Heart left ventricle (tissue), 16 donors: Measurements from ENCODE around the gene TTC23. TPM values are rescaled to one million over a fixed set of nuclear protein-coding genes. Genes with fewer than 3 reads are reported as not detected.

Experiments
- ATAC-seq, 4 donors: fragments of 200-7000 bp; cut with Tn5 transposase; one replicate each; pipeline ENCODE4 v1.9.1; 2020 to 2022; ENCODE audit warnings: moderate library complexity in 4 of 4, mild to moderate bottlenecking in 3 of 4, moderate number of reproducible peaks in 1 of 4
- DNase-seq, 5 donors: peaks; one replicate each; pipeline ENCODE4 v3.0.0-alpha.2; 2020
- H3K27ac ChIP-seq, 12 donors: fragments of 200-600 bp; sonication (generic) in 4 of 12; one replicate each; pipeline versions ENCODE4 v1.5.0 to v1.8.0; 2016 to 2022; ENCODE audit warnings: mild to moderate bottlenecking in 2 of 12
- H3K27me3 ChIP-seq, 9 donors: fragments of 200-600 bp; sonication (generic) in 2 of 9; one replicate each; pipeline versions ENCODE4 v1.5.1 to v1.8.0; 2016 to 2022; ENCODE audit warnings: mild to moderate bottlenecking in 3 of 9
- H3K36me3 ChIP-seq, 9 donors: fragments of 200-600 bp; sonication (generic) in 2 of 9; one replicate each; pipeline versions ENCODE4 v1.5.0 to v1.8.0; 2018 to 2022; ENCODE audit warnings: mild to moderate bottlenecking in 2 of 9
- H3K4me1 ChIP-seq, 12 donors: fragments of 200-600 bp; sonication (generic) in 4 of 12; one replicate each; pipeline versions ENCODE4 v1.5.0 to v1.8.0; 2016 to 2022; ENCODE audit warnings: mild to moderate bottlenecking in 3 of 12
- H3K4me3 ChIP-seq, 12 donors: fragments of 200-600 bp; sonication (generic) in 4 of 12; one replicate each; pipeline versions ENCODE4 v1.5.0 to v1.8.0; 2017 to 2022; ENCODE audit warnings: mild to moderate bottlenecking in 9 of 12, moderate library complexity in 4 of 12
- H3K9me3 ChIP-seq, 12 donors: fragments of 200-600 bp; sonication (generic) in 4 of 12; one replicate each; pipeline versions ENCODE4 v1.5.0 to v1.8.0; 2016 to 2022; ENCODE audit warnings: mild to moderate bottlenecking in 1 of 12
- CTCF ChIP-seq, 12 donors: fragments of 200-600 bp; sonication (generic) in 4 of 12; IDR thresholded peaks; one replicate each; pipeline versions ENCODE4 v1.5.0 to v1.8.0; 2018 to 2022; ENCODE audit warnings: antibody characterized with exemption in 12 of 12, mild to moderate bottlenecking in 5 of 12
- POLR2A ChIP-seq, 2 donors: fragments of 450-650 bp; IDR thresholded peaks; one replicate each; pipeline ENCODE4 v1.6.1; 2017; ENCODE audit warnings: antibody characterized with exemption in 2 of 2, mild to moderate bottlenecking in 2 of 2, moderate library complexity in 2 of 2
- WGBS, 4 donors: extraction: QIAGEN DNeasy Blood & Tissue Kit in 2 of 4; methylation state at CpG; one replicate each; pipeline versions ENCODE4 v1.1.5 to v1.1.7; 2013 to 2018; 5-methylcytosine and 5-hydroxymethylcytosine counted together
- intact Hi-C, 10 donors: fragments of 100-400 bp; cut with DNase I; formaldehyde crosslinking; loops; one replicate each; pipeline versions ENCODE4 v1.11.1 to v1.14.2; 2022
- polyA plus RNA-seq, 2 donors: library from polyadenylated mRNA; stranded (reverse); fragments of 200-250 nt; gene quantifications; one replicate each; pipeline ENCODE4 v1.2.3, GENCODE V29; 2013
- total RNA-seq, 9 donors: library from RNA; depleted of rRNA in 2 of 9; stranded (reverse); fragments of >200 nt in 2 of 9; fragmentation: NEBNext Ultra II Directional in 3 of 9; extraction: Animal tissue kit (Norgen Biotek cat#: 25700) in 3 of 9; gene quantifications; one replicate each; pipeline versions ENCODE4 v1.1.0 to v1.2.4, GENCODE V29; 2016 to 2023
- donor health status: ischemic (EF 13 %, LVEDD 7.1; RV severe dilation, severe dysfunction).
- donor health status: healthy with polysubstance abuse.
- donor health status: DM: no; HTN: yes; CAD: no.
- donor health status: DM: no; HTN: no; CAD: no.
- donor health status: ischemic (EF 25% LVEDD 6.9; RV normal size, moderate dysfunction).
- donor health status: ischemic (EF 25% LVEDD 5.7; RV mildly dilated, moderate dysfunction).
- donor health status: healthy.
- donor health status: DM: yes; HTN: yes; CAD: no.
- donor health status: ischemic (EF 35%, LVEDD 5.7; RV mildly dilated, moderate dysfunction).
- donor health status: nonischemic (EF 11% LVEDD 7.7; RV severe dilation, severe dysfunction).
- donor health status: DM: yes; HTN: yes; CAD: no.
- donor health status: PGD.
- donor health status: ischemic (EF 29% LVEDD 5.4; RV normal size, mild dysfunction).
- donor health status: nonischemic (EF 23%, LVEDD 6.1; RV moderate dilation, normal function).

The TTC23 gene
- total and polyA plus RNA-seq, 11 donors = 5.7 to 19.5 (median 10.4) TPM

- no peaks in the 10 kb centered on the region for H3K4me1 ChIP-seq
- DNase-seq (no peak), ATAC-seq (no peak)
- WGBS, 4 donors = 87 to 92% (median 87%) methylated on average over 11 of the region's 11 CpGs
- TF ChIP-seq CTCF (IDR thresholded peaks at IDR 0.05) (no peak), POLR2A (IDR thresholded peaks at IDR 0.05) (no peak)
- H3K4me3 ChIP-seq = no peak overlapping the region
- no peaks in the 10 kb centered on the region for H3K27me3 ChIP-seq
- intact Hi-C loops = no loop called here
- H3K36me3 ChIP-seq = no peaks in the 10 kb centered on the region
- H3K9me3 ChIP-seq = peaks cover 0 to 6% (median 0%) of the 10 kb centered on the region in 12 donors
- no peak overlapping the region for H3K27ac ChIP-seq
Observed at GRCh38 chr15:99087405-99087943, 161.9 kb downstream of the TTC23 start.

- DNase-seq (no peak), ATAC-seq (no peak)
- Histone ChIP-seq H3K4me3 (no peak overlapping the region), H3K4me1 (no peaks in the 10 kb centered on the region), H3K36me3 (no peaks in the 10 kb centered on the region), H3K9me3 (peaks cover 0 to 7% (median 0%) of the 10 kb centered on the region in 12 donors), H3K27me3 (no peaks in the 10 kb centered on the region), H3K27ac (no peak overlapping the region)
- no peak for TF ChIP-seq POLR2A (IDR thresholded peaks at IDR 0.05)
- intact Hi-C loops = no loop called here
- WGBS, 4 donors = 90 to 94% (median 92%) methylated on average over 2 of the region's 2 CpGs
Observed at GRCh38 chr15:99086327-99086667, 163.1 kb downstream of the TTC23 start.

Other genes starting within 250 kb of the TTC23 start
- gene PGPEP1L, start 241.8 kb downstream of the TTC23 start, total RNA-seq = 1 to 10 TPM in 5 of 9 donors, under 1 TPM in 3, not detected in 1; 0.51 to 3.4 (median 1.4) TPM
- gene PGPEP1L, start 241.8 kb downstream of the TTC23 start, polyA plus RNA-seq = 1 to 10 TPM in 1 of 2 donors, not detected in 1; 2.8 TPM
- gene SYNM, start 144.5 kb downstream of the TTC23 start, total RNA-seq = 100 to 1,000 TPM; 197 to 455 (median 311) TPM
- 100 to 1,000 TPM; 113 to 154 TPM for gene SYNM, start 144.5 kb downstream of the TTC23 start, polyA plus RNA-seq
- gene LRRC28, start 1.9 kb upstream of the TTC23 start, total RNA-seq = 10 to 100 TPM; 16.0 to 28.6 (median 21.3) TPM
- gene LRRC28, start 1.9 kb upstream of the TTC23 start, polyA plus RNA-seq = 10 to 100 TPM in 1 of 2 donors, 1 to 10 TPM in 1; 5.1 to 13.2 TPM